D721Med (cell line): ENCODE measurements around the gene NCMAP.
"Not testable (repeated sequence)": the region's sequence is repeated elsewhere in the genome, so short reads cannot be mapped to it uniquely, and the experiment has no call there.

ENCODE experiments used
- DNase-seq: peaks from one replicate; pipeline ENCODE4 v3.0.0; 2011; ENCODE audit warnings: low spot score; ENCODE audit not compliant: insufficient read length
- FAIRE-seq: peaks from 2 replicates; lab custom pipeline; 2011; peaks lifted over from hg19 to GRCh38; lab: Jason Lieb, UNC
- CTCF ChIP-seq: IDR thresholded peaks from 2 replicates; pipeline ENCODE4 v1.5.1; 2012; ENCODE audit warnings: mild to moderate bottlenecking, control low read depth; ENCODE audit not compliant: insufficient read depth; ENCODE audit errors: missing control alignments

The NCMAP gene

GRCh38 chr1:24544239-24544638 is 11.6 kb upstream of the NCMAP start:
- no peak for DNase-seq
- FAIRE-seq = no peak
- TF ChIP-seq CTCF = no peak

GRCh38 chr1:24545662-24546061 is 10.2 kb upstream of the NCMAP start:
- FAIRE-seq (no peak), DNase-seq (no peak)
- TF ChIP-seq CTCF = no peak

- no peak for DNase-seq
- FAIRE-seq = no peak
- no peak for TF ChIP-seq CTCF
Observed at GRCh38 chr1:24547195-24547594, 8.7 kb upstream of the NCMAP start.

- FAIRE-seq = no peak
- no peak for DNase-seq
- no peak for TF ChIP-seq CTCF
Observed at GRCh38 chr1:24548070-24548469, 7.8 kb upstream of the NCMAP start.

GRCh38 chr1:24549210-24549609 is 6.7 kb upstream of the NCMAP start:
- not testable (repeated sequence) for FAIRE-seq, DNase-seq

GRCh38 chr1:24551290-24551959 is 4.5 kb upstream of the NCMAP start:
- FAIRE-seq = no peak
- DNase-seq = no peak
- no peak for TF ChIP-seq CTCF

- FAIRE-seq = no peak
- no peak for TF ChIP-seq CTCF
- DNase-seq = no peak
Observed at GRCh38 chr1:24551960-24552571, 3.8 kb upstream of the NCMAP start.

- TF ChIP-seq CTCF = no peak
- no peak for FAIRE-seq
- no peak for DNase-seq
Observed at GRCh38 chr1:24553931-24554330, 2.0 kb upstream of the NCMAP start.
